ENCODE data around the gene HOXC10.
A peak's percentile ranks its signal among the peaks of the same experiment; 100 is the strongest.

DNA sequence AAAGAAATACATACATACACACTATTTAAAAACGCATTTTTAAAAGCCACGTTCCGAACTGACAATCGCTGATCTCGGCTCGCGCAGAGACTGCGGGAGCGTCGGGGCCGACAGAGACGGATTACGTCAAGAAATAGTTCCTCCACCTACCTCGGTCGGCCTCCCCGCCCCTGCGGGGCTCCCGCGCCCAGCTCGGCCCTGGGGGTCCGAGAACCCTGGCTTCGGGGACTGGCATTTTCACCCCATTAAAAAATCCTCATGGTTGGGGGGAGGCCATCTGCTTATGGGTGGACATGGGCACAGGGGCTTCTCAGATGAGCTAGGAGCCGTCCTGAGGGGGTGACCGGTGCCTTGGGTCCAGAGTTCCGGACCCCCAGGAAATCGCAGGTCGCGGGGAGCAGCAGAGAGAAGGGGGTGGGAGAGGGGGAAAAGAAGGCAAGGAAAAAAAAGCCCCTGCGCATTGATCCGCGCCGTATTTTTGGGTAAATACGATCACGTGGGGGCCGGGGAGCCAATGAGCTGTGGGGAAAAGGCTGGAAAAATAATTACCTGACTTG, 14.7 kb downstream of the HOXC10 start:
- 0 out of 2 replicates have a peak, but pooled peaks have one; percentile 63 for TF ChIP-seq POLR2AphosphoS5 (IDR thresholded peaks at IDR 0.05; ENCODE audit: low read depth, low read length)
- TF ChIP-seq, protein P1, sequence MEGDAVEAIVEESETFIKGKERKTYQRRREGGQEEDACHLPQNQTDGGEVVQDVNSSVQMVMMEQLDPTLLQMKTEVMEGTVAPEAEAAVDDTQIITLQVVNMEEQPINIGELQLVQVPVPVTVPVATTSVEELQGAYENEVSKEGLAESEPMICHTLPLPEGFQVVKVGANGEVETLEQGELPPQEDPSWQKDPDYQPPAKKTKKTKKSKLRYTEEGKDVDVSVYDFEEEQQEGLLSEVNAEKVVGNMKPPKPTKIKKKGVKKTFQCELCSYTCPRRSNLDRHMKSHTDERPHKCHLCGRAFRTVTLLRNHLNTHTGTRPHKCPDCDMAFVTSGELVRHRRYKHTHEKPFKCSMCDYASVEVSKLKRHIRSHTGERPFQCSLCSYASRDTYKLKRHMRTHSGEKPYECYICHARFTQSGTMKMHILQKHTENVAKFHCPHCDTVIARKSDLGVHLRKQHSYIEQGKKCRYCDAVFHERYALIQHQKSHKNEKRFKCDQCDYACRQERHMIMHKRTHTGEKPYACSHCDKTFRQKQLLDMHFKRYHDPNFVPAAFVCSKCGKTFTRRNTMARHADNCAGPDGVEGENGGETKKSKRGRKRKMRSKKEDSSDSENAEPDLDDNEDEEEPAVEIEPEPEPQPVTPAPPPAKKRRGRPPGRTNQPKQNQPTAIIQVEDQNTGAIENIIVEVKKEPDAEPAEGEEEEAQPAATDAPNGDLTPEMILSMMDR (IDR thresholded peaks at IDR 0.05) = no peak
- 0 out of 2 replicates have a peak, but pooled peaks have one; percentile 24 for TF ChIP-seq TCF7L2 (IDR thresholded peaks at IDR 0.05; ENCODE audit: low read depth, low read length)
- TF ChIP-seq, protein P2, sequence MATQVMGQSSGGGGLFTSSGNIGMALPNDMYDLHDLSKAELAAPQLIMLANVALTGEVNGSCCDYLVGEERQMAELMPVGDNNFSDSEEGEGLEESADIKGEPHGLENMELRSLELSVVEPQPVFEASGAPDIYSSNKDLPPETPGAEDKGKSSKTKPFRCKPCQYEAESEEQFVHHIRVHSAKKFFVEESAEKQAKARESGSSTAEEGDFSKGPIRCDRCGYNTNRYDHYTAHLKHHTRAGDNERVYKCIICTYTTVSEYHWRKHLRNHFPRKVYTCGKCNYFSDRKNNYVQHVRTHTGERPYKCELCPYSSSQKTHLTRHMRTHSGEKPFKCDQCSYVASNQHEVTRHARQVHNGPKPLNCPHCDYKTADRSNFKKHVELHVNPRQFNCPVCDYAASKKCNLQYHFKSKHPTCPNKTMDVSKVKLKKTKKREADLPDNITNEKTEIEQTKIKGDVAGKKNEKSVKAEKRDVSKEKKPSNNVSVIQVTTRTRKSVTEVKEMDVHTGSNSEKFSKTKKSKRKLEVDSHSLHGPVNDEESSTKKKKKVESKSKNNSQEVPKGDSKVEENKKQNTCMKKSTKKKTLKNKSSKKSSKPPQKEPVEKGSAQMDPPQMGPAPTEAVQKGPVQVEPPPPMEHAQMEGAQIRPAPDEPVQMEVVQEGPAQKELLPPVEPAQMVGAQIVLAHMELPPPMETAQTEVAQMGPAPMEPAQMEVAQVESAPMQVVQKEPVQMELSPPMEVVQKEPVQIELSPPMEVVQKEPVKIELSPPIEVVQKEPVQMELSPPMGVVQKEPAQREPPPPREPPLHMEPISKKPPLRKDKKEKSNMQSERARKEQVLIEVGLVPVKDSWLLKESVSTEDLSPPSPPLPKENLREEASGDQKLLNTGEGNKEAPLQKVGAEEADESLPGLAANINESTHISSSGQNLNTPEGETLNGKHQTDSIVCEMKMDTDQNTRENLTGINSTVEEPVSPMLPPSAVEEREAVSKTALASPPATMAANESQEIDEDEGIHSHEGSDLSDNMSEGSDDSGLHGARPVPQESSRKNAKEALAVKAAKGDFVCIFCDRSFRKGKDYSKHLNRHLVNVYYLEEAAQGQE (IDR thresholded peaks at IDR 0.05; ENCODE audit: insufficient read depth in 1 of 2, low read depth in 2 of 2, low read length in 1 of 2) = no peak
- TF ChIP-seq SIN3A (IDR thresholded peaks at IDR 0.05; ENCODE audit: borderline replicate concordance, insufficient read depth, low read depth, low read length) = no peak

Measured in Panc1 (cell line).